Measurements from ENCODE around the gene TSHZ2.

DNA sequence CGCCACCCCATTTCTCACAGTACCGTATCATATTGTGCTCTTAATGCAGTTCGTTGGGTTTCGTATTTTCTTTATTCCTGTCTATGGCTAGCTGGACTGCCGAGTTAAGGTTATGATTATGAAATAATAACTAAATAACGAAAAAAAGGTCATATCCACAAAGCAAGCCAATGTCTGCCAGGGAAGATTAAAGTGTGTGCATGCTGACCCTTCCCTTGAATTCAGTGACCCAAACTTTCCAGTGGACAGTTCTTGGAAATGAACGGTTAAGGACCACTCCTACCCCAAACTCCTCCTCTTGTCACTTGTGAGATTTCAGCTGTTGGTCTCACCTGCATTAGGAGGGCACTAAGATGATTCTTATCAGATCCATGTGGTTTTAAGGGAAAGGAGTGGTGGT is 449.9 kb downstream of the TSHZ2 start:
- TF ChIP-seq, protein P1, sequence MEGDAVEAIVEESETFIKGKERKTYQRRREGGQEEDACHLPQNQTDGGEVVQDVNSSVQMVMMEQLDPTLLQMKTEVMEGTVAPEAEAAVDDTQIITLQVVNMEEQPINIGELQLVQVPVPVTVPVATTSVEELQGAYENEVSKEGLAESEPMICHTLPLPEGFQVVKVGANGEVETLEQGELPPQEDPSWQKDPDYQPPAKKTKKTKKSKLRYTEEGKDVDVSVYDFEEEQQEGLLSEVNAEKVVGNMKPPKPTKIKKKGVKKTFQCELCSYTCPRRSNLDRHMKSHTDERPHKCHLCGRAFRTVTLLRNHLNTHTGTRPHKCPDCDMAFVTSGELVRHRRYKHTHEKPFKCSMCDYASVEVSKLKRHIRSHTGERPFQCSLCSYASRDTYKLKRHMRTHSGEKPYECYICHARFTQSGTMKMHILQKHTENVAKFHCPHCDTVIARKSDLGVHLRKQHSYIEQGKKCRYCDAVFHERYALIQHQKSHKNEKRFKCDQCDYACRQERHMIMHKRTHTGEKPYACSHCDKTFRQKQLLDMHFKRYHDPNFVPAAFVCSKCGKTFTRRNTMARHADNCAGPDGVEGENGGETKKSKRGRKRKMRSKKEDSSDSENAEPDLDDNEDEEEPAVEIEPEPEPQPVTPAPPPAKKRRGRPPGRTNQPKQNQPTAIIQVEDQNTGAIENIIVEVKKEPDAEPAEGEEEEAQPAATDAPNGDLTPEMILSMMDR (IDR thresholded peaks at IDR 0.05; ENCODE audit: extremely low read depth in 1 of 2, insufficient read depth in 1 of 2, low read depth in 1 of 2, low read length in 2 of 2), result no peak
- no peak for TF ChIP-seq POLR2AphosphoS5 (IDR thresholded peaks at IDR 0.05; ENCODE audit: insufficient read depth, low read depth, low read length)
